Esophagus muscularis mucosa (tissue), 3 donors: ENCODE measurements around the gene MBOAT1.

ENCODE experiments used
- POLR2A ChIP-seq: fragments of 450-650 bp; IDR thresholded peaks from one replicate; pipeline ENCODE4 v1.6.1; 2017; ENCODE audit warnings: antibody characterized with exemption, moderate library complexity, mild to moderate bottlenecking, low read depth
- TF ChIP-seq, protein P1 (sequence below), 3 experiments: fragments of 200-600 bp in 2 of 3; fragments of 450-650 bp in 1 of 3; sonication (generic) in 2 of 3; IDR thresholded peaks; one replicate each; pipeline ENCODE4 v1.5.1; 2017 to 2019; ENCODE audit warnings: antibody characterized with exemption in 3 of 3, mild to moderate bottlenecking in 2 of 3, moderate library complexity in 1 of 3

DNA sequence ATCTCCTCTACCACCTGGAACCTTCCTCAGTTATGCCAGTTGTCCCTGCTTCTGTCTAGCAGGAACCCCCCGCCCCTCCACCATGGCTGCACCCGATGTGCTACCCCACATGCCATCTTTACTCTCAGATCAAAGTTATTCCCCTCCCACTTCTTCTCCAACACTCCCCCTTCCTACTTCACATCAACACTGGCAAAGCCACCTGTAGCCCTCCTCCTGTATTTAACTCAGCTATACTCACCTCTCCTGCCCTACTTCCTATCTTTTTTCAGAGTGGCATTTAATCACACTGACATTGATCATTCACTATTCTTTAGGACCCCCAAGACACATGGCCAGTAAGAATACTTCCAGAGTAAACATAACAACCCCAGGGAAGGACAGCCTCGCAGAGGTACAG lies 84.3 kb downstream of the MBOAT1 start:
- TF ChIP-seq, protein P1, sequence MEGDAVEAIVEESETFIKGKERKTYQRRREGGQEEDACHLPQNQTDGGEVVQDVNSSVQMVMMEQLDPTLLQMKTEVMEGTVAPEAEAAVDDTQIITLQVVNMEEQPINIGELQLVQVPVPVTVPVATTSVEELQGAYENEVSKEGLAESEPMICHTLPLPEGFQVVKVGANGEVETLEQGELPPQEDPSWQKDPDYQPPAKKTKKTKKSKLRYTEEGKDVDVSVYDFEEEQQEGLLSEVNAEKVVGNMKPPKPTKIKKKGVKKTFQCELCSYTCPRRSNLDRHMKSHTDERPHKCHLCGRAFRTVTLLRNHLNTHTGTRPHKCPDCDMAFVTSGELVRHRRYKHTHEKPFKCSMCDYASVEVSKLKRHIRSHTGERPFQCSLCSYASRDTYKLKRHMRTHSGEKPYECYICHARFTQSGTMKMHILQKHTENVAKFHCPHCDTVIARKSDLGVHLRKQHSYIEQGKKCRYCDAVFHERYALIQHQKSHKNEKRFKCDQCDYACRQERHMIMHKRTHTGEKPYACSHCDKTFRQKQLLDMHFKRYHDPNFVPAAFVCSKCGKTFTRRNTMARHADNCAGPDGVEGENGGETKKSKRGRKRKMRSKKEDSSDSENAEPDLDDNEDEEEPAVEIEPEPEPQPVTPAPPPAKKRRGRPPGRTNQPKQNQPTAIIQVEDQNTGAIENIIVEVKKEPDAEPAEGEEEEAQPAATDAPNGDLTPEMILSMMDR (IDR thresholded peaks at IDR 0.05) = no peak
- no peak for TF ChIP-seq POLR2A
